ENCODE measurements around the gene GOLGA6L2.

GRCh38 chr15:23482764-23483489, 35.9 kb upstream of the GOLGA6L2 start:
- TF ChIP-seq CTCF (IDR thresholded peaks at IDR 0.05): no peak
- no peak for TF ChIP-seq POLR2AphosphoS5 (IDR thresholded peaks at IDR 0.05)

All from prostate gland (tissue), 2 donors.